GM23338 (cell line): ENCODE measurements around the gene LOXL1. TPM values are rescaled to one million over a fixed set of nuclear protein-coding genes. Genes with fewer than 3 reads are reported as not detected.

Source experiments
- ATAC-seq: fragments of 200-7000 bp; cut with Tn5 transposase; 3 replicates; pipeline ENCODE4 v1.9.1; 2020
- DNase-seq: peaks from one replicate; pipeline ENCODE4 v3.0.0-alpha.2; 2015; ENCODE audit warnings: low spot score
- H2AFZ ChIP-seq: fragments of 200-600 bp; sonication (generic); 2 replicates; pipeline ENCODE4 v1.8.0; 2016; ENCODE audit warnings: antibody characterized with exemption, mild to moderate bottlenecking, moderate library complexity
- H3F3A ChIP-seq: fragments of 200-600 bp; sonication (generic); replicated peaks from 2 replicates; pipeline ENCODE4 v1.8.0; 2017; ENCODE audit warnings: antibody characterized with exemption, mixed run types, low read depth
- H3K27ac ChIP-seq: fragments of 200-600 bp; sonication (generic); 2 replicates; pipeline ENCODE4 v1.6.1; 2016; ENCODE audit warnings: low read depth
- H3K27me3 ChIP-seq: fragments of 200-600 bp; sonication (generic); 2 replicates; pipeline ENCODE4 v1.8.0; 2016; ENCODE audit warnings: mild to moderate bottlenecking, mixed run types, moderate library complexity; ENCODE audit not compliant: insufficient read depth
- H3K36me3 ChIP-seq: fragments of 200-600 bp; sonication (generic); 2 replicates; pipeline ENCODE4 v1.8.0; 2016; ENCODE audit warnings: mild to moderate bottlenecking; ENCODE audit not compliant: insufficient read depth
- H3K4me1 ChIP-seq: fragments of 200-600 bp; sonication (generic); 2 replicates; pipeline ENCODE4 v1.8.0; 2016; ENCODE audit warnings: mild to moderate bottlenecking, moderate library complexity; ENCODE audit not compliant: insufficient read depth
- H3K4me2 ChIP-seq: fragments of 200-600 bp; sonication (generic); 2 replicates; pipeline ENCODE4 v1.7.1; 2017; ENCODE audit warnings: mixed run types
- H3K4me3 ChIP-seq: fragments of 200-600 bp; sonication (generic); 2 replicates; pipeline ENCODE4 v1.6.1; 2016; ENCODE audit warnings: mixed run types
- H3K79me2 ChIP-seq: fragments of 200-600 bp; sonication (generic); replicated peaks from 2 replicates; pipeline ENCODE4 v1.8.0; 2017; ENCODE audit warnings: mild to moderate bottlenecking; ENCODE audit not compliant: insufficient read depth
- H3K9me2 ChIP-seq: fragments of 200-600 bp; sonication (generic); 2 replicates; pipeline ENCODE4 v1.8.0; 2017; ENCODE audit not compliant: insufficient read depth
- H4K20me1 ChIP-seq: fragments of 200-600 bp; sonication (generic); replicated peaks from 2 replicates; pipeline ENCODE4 v1.8.0; 2017; ENCODE audit warnings: mild to moderate bottlenecking; ENCODE audit not compliant: insufficient read depth
- H3K27ac Mint-ChIP-seq: 2 replicates; pipeline ENCODE4 v1.8.0; 2020; ENCODE audit warnings: inconsistent platforms, mild to moderate bottlenecking, moderate library complexity, mixed read lengths
- H3K27me3 Mint-ChIP-seq: 3 replicates; pipeline ENCODE4 v1.8.0; 2022; ENCODE audit warnings: low read depth, mild to moderate bottlenecking, moderate library complexity, mixed read lengths, inconsistent platforms; ENCODE audit not compliant: insufficient read depth, poor library complexity
- H3K36me3 Mint-ChIP-seq: 3 replicates; pipeline ENCODE4 v1.8.0; 2021; ENCODE audit warnings: low read depth, mild to moderate bottlenecking, inconsistent platforms, moderate library complexity, mixed read lengths
- H3K4me1 Mint-ChIP-seq: 3 replicates; pipeline ENCODE4 v1.8.0; 2020; ENCODE audit warnings: mild to moderate bottlenecking, inconsistent platforms, mixed read lengths
- H3K4me3 Mint-ChIP-seq: 3 replicates; pipeline ENCODE4 v1.8.0; 2021; ENCODE audit warnings: moderate library complexity, mild to moderate bottlenecking, inconsistent platforms, mixed read lengths
- H3K9me3 Mint-ChIP-seq: 3 replicates; pipeline ENCODE4 v1.8.0; 2020; ENCODE audit warnings: moderate library complexity, mild to moderate bottlenecking, inconsistent platforms, mixed read lengths
- ETS1 ChIP-seq: IDR thresholded peaks from 2 replicates; pipeline ENCODE4 v1.6.1; 2016; ENCODE audit warnings: antibody characterized with exemption
- EZH2 ChIP-seq: fragments of 200-600 bp; sonication (generic); IDR thresholded peaks from one replicate; pipeline ENCODE4 v1.8.0; 2017; ENCODE audit warnings: antibody characterized with exemption, mild to moderate bottlenecking, low read depth; ENCODE audit not compliant: unreplicated experiment
- JUNB ChIP-seq: IDR thresholded peaks from one replicate; pipeline ENCODE4 v1.6.1; 2016; ENCODE audit warnings: antibody characterized with exemption; ENCODE audit not compliant: unreplicated experiment
- STAT1 ChIP-seq: IDR thresholded peaks from one replicate; pipeline ENCODE4 v1.6.1; 2016; ENCODE audit warnings: antibody characterized with exemption; ENCODE audit not compliant: unreplicated experiment
- polyA plus RNA-seq: library from polyadenylated mRNA; unstranded; fragments of >200 nt; fragmentation: Nextera tagmentation; extraction: Ambion mirVana; gene quantifications from 2 replicates; pipeline ENCODE4 v1.2.1, GENCODE V29; 2016
- total RNA-seq: library from RNA; depleted of rRNA; stranded (reverse); fragments of >200 nt; shearing (Covaris generic); gene quantifications from 2 replicates; pipeline ENCODE4 v1.2.3, GENCODE V29; 2014

LOXL1 gene
- total and polyA plus RNA-seq, 2 experiments from 2014 or later = 6.9 to 10.8 TPM

GRCh38 chr15:73945130-73945508 lies 18.9 kb downstream of the LOXL1 start:
- no peak overlapping the region for H3K4me3 Mint-ChIP-seq
- TF ChIP-seq STAT1 (no peak), JUNB (no peak), ETS1 (no peak), EZH2 (no peak)
- H3K27ac Mint-ChIP-seq = no peak overlapping the region; the same call in 1 of the 2 replicates
- H3K79me2 ChIP-seq = no peaks in the 10 kb centered on the region
- H2AFZ ChIP-seq = no peak overlapping the region
- no peaks in the 10 kb centered on the region for H3K9me2 ChIP-seq
- DNase-seq (no peak), ATAC-seq (no peak)
- no peaks in the 10 kb centered on the region for H4K20me1 ChIP-seq
- no peaks in the 10 kb centered on the region for H3K9me3 Mint-ChIP-seq
- H3K27ac ChIP-seq = no peak overlapping the region
- H3F3A ChIP-seq = no peaks in the 10 kb centered on the region
- H3K27me3 ChIP-seq = no peaks in the 10 kb centered on the region
- no peaks in the 10 kb centered on the region; the same call in 2 of the 3 replicates for H3K36me3 Mint-ChIP-seq
- H3K4me1 Mint-ChIP-seq = peaks cover 5% of the 10 kb centered on the region; the same call in 1 of the 3 replicates
- H3K36me3 ChIP-seq = no peaks in the 10 kb centered on the region
- H3K4me2 ChIP-seq = no peak overlapping the region
- no peaks in the 10 kb centered on the region for H3K4me1 ChIP-seq
- peaks cover 14% of the 10 kb centered on the region for H3K27me3 Mint-ChIP-seq
- H3K4me3 ChIP-seq = no peak overlapping the region

GRCh38 chr15:73946046-73946721 lies 19.9 kb downstream of the LOXL1 start:
- H2AFZ ChIP-seq = no peak overlapping the region
- Mint-ChIP-seq H3K4me3 (no peak overlapping the region), H3K27me3 (peaks cover 19% of the 10 kb centered on the region), H3K27ac (no peak overlapping the region), H3K9me3 (no peaks in the 10 kb centered on the region), H3K36me3 (no peaks in the 10 kb centered on the region; the same call in 2 of the 3 replicates), H3K4me1 (peaks cover 9% of the 10 kb centered on the region)
- H3K4me2 ChIP-seq = no peak overlapping the region
- H4K20me1 ChIP-seq = no peaks in the 10 kb centered on the region
- H3K9me2 ChIP-seq = no peaks in the 10 kb centered on the region
- H3K4me1 ChIP-seq = peaks cover under 1% of the 10 kb centered on the region; the same call in 1 of the 2 replicates
- ATAC-seq (no peak), DNase-seq (no peak)
- H3K27me3 ChIP-seq = no peaks in the 10 kb centered on the region
- H3K79me2 ChIP-seq = no peaks in the 10 kb centered on the region
- no peaks in the 10 kb centered on the region for H3K36me3 ChIP-seq
- H3K4me3 ChIP-seq = no peak overlapping the region
- no peak for TF ChIP-seq JUNB
- H3K27ac ChIP-seq = no peak overlapping the region
- no peaks in the 10 kb centered on the region for H3F3A ChIP-seq

- Mint-ChIP-seq H3K27me3 (peaks cover 19% of the 10 kb centered on the region), H3K9me3 (no peaks in the 10 kb centered on the region), H3K36me3 (no peaks in the 10 kb centered on the region; the same call in 2 of the 3 replicates), H3K27ac (no peak overlapping the region), H3K4me1 (peaks cover 8% of the 10 kb centered on the region), H3K4me3 (no peak overlapping the region)
- no peaks in the 10 kb centered on the region for H3K27me3 ChIP-seq
- no peak for TF ChIP-seq ETS1
- no peak overlapping the region for H3K4me2 ChIP-seq
- no peaks in the 10 kb centered on the region for H3F3A ChIP-seq
- H2AFZ ChIP-seq = no peak overlapping the region
- H3K4me3 ChIP-seq = no peak overlapping the region
- no peak for DNase-seq
- no peaks in the 10 kb centered on the region for H3K79me2 ChIP-seq
- no peaks in the 10 kb centered on the region for H3K9me2 ChIP-seq
- no peak overlapping the region for H3K27ac ChIP-seq
- no peaks in the 10 kb centered on the region for H3K36me3 ChIP-seq
- H3K4me1 ChIP-seq = peaks cover 4% of the 10 kb centered on the region; the same call in 1 of the 2 replicates
- ATAC-seq = no peak
- H4K20me1 ChIP-seq = no peaks in the 10 kb centered on the region
Observed at GRCh38 chr15:73946795-73947370, 20.6 kb downstream of the LOXL1 start.
